ENCODE results near the gene SLC12A8. TPM values are rescaled to one million over a fixed set of nuclear protein-coding genes. Genes with fewer than 3 reads are reported as not detected.
A peak's percentile ranks its signal among the peaks of the same experiment; 100 is the strongest.

The SLC12A8 gene
- total and polyA plus RNA-seq, 2 experiments from 2014 or later: 6.9 to 15.9 TPM

DNA sequence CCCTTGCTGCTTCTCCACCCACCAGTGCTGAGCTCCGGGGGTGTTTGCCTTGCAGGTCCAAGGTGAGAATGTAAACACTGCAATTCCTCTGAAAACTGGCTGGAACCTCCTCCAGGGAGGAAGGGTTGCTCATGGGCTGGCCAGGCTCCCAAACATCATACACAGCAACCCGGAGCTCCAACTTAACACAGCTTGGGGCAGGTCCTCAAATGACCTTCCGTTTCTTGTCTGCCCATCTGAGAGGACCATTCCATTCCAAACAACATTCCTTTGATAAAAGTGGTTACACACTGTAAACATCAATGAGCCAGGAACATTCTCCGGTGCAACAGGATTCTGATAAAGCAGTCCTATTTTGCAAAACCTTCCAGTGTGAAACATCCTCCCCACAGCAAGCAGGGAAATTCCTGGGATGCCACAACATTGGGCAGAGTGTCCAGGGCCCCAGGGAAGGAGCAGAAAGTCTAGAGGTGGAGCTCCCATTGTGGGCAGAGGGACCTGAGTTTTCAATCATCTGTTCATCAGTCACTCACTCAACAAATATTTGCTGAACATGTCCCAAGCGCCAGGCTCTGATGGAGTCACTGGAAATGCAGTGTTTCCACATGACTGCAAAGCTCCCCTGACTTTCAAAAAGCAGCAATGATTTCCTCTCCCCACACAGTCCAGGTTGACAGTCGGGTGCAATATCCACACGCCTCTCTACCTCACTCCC, 149.5 kb downstream of the SLC12A8 start:
- Histone ChIP-seq H3F3A (replicated peaks; ENCODE audit: low read depth) (no peaks in the 10 kb centered on the region), H3K27ac (ENCODE audit: low read depth) (no peak overlapping the region), H3K36me3 (ENCODE audit: insufficient read depth) (no peaks in the 10 kb centered on the region), H3K79me2 (replicated peaks; ENCODE audit: insufficient read depth) (no peaks in the 10 kb centered on the region), H2AFZ (peak overlapping the region; percentile 6; the same call in 1 of the 2 replicates), H4K20me1 (replicated peaks; ENCODE audit: insufficient read depth) (no peaks in the 10 kb centered on the region), H3K9me2 (ENCODE audit: insufficient read depth) (0 out of 2 replicates have a peak, but pooled peaks cover 6% of the 10 kb centered on the region), H3K4me3 (no peak overlapping the region), H3K4me2 (no peak overlapping the region), H3K27me3 (ENCODE audit: insufficient read depth) (peaks cover 7% of the 10 kb centered on the region), H3K4me1 (ENCODE audit: insufficient read depth) (peaks cover 8% of the 10 kb centered on the region)
- TF ChIP-seq, protein P1, sequence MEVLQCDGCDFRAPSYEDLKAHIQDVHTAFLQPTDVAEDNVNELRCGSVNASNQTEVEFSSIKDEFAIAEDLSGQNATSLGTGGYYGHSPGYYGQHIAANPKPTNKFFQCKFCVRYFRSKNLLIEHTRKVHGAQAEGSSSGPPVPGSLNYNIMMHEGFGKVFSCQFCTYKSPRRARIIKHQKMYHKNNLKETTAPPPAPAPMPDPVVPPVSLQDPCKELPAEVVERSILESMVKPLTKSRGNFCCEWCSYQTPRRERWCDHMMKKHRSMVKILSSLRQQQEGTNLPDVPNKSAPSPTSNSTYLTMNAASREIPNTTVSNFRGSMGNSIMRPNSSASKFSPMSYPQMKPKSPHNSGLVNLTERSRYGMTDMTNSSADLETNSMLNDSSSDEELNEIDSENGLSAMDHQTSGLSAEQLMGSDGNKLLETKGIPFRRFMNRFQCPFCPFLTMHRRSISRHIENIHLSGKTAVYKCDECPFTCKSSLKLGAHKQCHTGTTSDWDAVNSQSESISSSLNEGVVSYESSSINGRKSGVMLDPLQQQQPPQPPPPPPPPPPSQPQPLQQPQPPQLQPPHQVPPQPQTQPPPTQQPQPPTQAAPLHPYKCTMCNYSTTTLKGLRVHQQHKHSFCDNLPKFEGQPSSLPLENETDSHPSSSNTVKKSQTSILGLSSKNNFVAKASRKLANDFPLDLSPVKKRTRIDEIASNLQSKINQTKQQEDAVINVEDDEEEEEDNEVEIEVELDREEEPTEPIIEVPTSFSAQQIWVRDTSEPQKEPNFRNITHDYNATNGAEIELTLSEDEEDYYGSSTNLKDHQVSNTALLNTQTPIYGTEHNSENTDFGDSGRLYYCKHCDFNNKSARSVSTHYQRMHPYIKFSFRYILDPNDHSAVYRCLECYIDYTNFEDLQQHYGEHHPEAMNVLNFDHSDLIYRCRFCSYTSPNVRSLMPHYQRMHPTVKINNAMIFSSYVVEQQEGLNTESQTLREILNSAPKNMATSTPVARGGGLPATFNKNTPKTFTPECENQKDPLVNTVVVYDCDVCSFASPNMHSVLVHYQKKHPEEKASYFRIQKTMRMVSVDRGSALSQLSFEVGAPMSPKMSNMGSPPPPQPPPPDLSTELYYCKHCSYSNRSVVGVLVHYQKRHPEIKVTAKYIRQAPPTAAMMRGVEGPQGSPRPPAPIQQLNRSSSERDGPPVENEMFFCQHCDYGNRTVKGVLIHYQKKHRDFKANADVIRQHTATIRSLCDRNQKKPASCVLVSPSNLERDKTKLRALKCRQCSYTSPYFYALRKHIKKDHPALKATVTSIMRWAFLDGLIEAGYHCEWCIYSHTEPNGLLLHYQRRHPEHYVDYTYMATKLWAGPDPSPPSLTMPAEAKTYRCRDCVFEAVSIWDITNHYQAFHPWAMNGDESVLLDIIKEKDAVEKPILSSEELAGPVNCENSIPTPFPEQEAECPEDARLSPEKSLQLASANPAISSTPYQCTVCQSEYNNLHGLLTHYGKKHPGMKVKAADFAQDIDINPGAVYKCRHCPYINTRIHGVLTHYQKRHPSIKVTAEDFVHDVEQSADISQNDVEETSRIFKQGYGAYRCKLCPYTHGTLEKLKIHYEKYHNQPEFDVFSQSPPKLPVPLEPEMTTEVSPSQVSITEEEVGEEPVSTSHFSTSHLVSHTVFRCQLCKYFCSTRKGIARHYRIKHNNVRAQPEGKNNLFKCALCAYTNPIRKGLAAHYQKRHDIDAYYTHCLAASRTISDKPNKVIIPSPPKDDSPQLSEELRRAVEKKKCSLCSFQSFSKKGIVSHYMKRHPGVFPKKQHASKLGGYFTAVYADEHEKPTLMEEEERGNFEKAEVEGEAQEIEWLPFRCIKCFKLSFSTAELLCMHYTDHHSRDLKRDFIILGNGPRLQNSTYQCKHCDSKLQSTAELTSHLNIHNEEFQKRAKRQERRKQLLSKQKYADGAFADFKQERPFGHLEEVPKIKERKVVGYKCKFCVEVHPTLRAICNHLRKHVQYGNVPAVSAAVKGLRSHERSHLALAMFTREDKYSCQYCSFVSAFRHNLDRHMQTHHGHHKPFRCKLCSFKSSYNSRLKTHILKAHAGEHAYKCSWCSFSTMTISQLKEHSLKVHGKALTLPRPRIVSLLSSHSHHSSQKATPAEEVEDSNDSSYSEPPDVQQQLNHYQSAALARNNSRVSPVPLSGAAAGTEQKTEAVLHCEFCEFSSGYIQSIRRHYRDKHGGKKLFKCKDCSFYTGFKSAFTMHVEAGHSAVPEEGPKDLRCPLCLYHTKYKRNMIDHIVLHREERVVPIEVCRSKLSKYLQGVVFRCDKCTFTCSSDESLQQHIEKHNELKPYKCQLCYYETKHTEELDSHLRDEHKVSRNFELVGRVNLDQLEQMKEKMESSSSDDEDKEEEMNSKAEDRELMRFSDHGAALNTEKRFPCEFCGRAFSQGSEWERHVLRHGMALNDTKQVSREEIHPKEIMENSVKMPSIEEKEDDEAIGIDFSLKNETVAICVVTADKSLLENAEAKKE (CRISPR knock-in tag; IDR thresholded peaks at IDR 0.05): no peak
- TF ChIP-seq EZH2phosphoT487 (IDR thresholded peaks at IDR 0.05; ENCODE audit: unreplicated experiment) (no peak), ETS1 (IDR thresholded peaks at IDR 0.05) (no peak), POLR2AphosphoS5 (IDR thresholded peaks at IDR 0.05; ENCODE audit: low read depth) (no peak), JUNB (IDR thresholded peaks at IDR 0.05; ENCODE audit: unreplicated experiment) (no peak), NANOG (IDR thresholded peaks at IDR 0.05; ENCODE audit: borderline replicate concordance) (no peak), ZNF114 (CRISPR knock-in tag; IDR thresholded peaks at IDR 0.05) (no peak), CREB1 (CRISPR knock-in tag; IDR thresholded peaks at IDR 0.05; ENCODE audit: low read depth) (no peak), EZH2 (IDR thresholded peaks at IDR 0.05; ENCODE audit: low read depth, unreplicated experiment) (no peak)
- TF ChIP-seq, protein P2, sequence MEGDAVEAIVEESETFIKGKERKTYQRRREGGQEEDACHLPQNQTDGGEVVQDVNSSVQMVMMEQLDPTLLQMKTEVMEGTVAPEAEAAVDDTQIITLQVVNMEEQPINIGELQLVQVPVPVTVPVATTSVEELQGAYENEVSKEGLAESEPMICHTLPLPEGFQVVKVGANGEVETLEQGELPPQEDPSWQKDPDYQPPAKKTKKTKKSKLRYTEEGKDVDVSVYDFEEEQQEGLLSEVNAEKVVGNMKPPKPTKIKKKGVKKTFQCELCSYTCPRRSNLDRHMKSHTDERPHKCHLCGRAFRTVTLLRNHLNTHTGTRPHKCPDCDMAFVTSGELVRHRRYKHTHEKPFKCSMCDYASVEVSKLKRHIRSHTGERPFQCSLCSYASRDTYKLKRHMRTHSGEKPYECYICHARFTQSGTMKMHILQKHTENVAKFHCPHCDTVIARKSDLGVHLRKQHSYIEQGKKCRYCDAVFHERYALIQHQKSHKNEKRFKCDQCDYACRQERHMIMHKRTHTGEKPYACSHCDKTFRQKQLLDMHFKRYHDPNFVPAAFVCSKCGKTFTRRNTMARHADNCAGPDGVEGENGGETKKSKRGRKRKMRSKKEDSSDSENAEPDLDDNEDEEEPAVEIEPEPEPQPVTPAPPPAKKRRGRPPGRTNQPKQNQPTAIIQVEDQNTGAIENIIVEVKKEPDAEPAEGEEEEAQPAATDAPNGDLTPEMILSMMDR (conservative IDR thresholded peaks at IDR 0.05; ENCODE audit: low read depth in 2 of 2): no peak
- TF ChIP-seq, protein P3, sequence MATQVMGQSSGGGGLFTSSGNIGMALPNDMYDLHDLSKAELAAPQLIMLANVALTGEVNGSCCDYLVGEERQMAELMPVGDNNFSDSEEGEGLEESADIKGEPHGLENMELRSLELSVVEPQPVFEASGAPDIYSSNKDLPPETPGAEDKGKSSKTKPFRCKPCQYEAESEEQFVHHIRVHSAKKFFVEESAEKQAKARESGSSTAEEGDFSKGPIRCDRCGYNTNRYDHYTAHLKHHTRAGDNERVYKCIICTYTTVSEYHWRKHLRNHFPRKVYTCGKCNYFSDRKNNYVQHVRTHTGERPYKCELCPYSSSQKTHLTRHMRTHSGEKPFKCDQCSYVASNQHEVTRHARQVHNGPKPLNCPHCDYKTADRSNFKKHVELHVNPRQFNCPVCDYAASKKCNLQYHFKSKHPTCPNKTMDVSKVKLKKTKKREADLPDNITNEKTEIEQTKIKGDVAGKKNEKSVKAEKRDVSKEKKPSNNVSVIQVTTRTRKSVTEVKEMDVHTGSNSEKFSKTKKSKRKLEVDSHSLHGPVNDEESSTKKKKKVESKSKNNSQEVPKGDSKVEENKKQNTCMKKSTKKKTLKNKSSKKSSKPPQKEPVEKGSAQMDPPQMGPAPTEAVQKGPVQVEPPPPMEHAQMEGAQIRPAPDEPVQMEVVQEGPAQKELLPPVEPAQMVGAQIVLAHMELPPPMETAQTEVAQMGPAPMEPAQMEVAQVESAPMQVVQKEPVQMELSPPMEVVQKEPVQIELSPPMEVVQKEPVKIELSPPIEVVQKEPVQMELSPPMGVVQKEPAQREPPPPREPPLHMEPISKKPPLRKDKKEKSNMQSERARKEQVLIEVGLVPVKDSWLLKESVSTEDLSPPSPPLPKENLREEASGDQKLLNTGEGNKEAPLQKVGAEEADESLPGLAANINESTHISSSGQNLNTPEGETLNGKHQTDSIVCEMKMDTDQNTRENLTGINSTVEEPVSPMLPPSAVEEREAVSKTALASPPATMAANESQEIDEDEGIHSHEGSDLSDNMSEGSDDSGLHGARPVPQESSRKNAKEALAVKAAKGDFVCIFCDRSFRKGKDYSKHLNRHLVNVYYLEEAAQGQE (IDR thresholded peaks at IDR 0.05; ENCODE audit: unreplicated experiment): no peak
- no peaks in the 10 kb centered on the region; the same call in 2 of the 3 replicates for H3K9me3 Mint-ChIP-seq
- no peak for DNase-seq (ENCODE audit: low spot score)
- no peak for ATAC-seq
- H3K36me3 Mint-ChIP-seq (ENCODE audit: low read depth): no peaks in the 10 kb centered on the region; the same call in 2 of the 3 replicates
- H3K4me1 Mint-ChIP-seq: peaks cover 33% of the 10 kb centered on the region
- no peak overlapping the region for H3K4me3 Mint-ChIP-seq
- no peak overlapping the region for H3K27ac Mint-ChIP-seq
- H3K27me3 Mint-ChIP-seq (ENCODE audit: insufficient read depth, low read depth, poor library complexity): peaks cover 25% of the 10 kb centered on the region
